Pancreas (tissue), 10 donors: ENCODE data around the gene LYRM2. TPM values are rescaled to one million over a fixed set of nuclear protein-coding genes. Genes with fewer than 3 reads are reported as not detected.

Source experiments
- ATAC-seq, 4 donors: fragments of 200-7000 bp; cut with Tn5 transposase; one replicate each; pipeline versions ENCODE4 v1.8.0 to v1.9.1; 2020; ENCODE audit warnings: mild to moderate bottlenecking in 4 of 4, moderate library complexity in 4 of 4
- DNase-seq, 6 donors: peaks; one replicate each; pipeline ENCODE4 v3.0.0-alpha.2; 2020
- FAIRE-seq: peaks from 2 replicates; lab custom pipeline; 2012; peaks lifted over from hg19 to GRCh38; lab: Jason Lieb, UNC
- H3K27ac ChIP-seq, 4 donors: fragments of 200-600 bp; sonication (generic); 1 replicate in 3 of 4; 2 replicates in 1 of 4; pipeline versions ENCODE4 v1.5.0 to v1.8.0; 2020
- H3K27me3 ChIP-seq, 4 donors: fragments of 200-600 bp; one replicate each; pipeline ENCODE4 v1.8.0; 2021
- H3K36me3 ChIP-seq, 3 donors: fragments of 200-600 bp; sonication (generic) in 1 of 3; one replicate each; pipeline versions ENCODE4 v1.5.0 to v1.8.0; 2020 to 2021
- H3K4me1 ChIP-seq, 3 donors: fragments of 200-600 bp; one replicate each; pipeline ENCODE4 v1.8.0; 2021
- H3K4me3 ChIP-seq, 4 donors: fragments of 200-600 bp; sonication (generic) in 2 of 4; one replicate each; pipeline versions ENCODE4 v1.5.0 to v1.8.0; 2020 to 2021
- H3K9me3 ChIP-seq, 4 donors: fragments of 200-600 bp; one replicate each; pipeline ENCODE4 v1.8.0; 2021
- CTCF ChIP-seq, 4 donors: fragments of 200-600 bp; sonication (generic) in 3 of 4; IDR thresholded peaks; one replicate each; pipeline versions ENCODE4 v1.5.0 to v1.8.0; 2021; ENCODE audit warnings: antibody characterized with exemption in 4 of 4
- whole genome bisulfite sequencing, 2 donors: extraction: QIAGEN DNeasy Blood & Tissue Kit; methylation state at CpG; one replicate each; pipeline ENCODE4 v1.1.7; 2013; 5-methylcytosine and 5-hydroxymethylcytosine counted together
- intact Hi-C, 3 donors: fragments of 100-400 bp; cut with DNase I; formaldehyde crosslinking; loops; one replicate each; pipeline versions ENCODE4 v1.11.1 to v1.14.2; 2022
- polyA plus RNA-seq, 2 donors: library from polyadenylated mRNA; stranded (reverse); fragments of 200-250 nt; gene quantifications; one replicate each; pipeline ENCODE4 v1.2.3, GENCODE V29; 2013
- total RNA-seq, 6 donors: library from RNA; stranded (reverse); fragmentation: NEBNext Ultra II Directional in 4 of 6; extraction: Animal tissue kit (Norgen Biotek cat#: 25700) in 4 of 6; gene quantifications; one replicate each; pipeline versions ENCODE4 v1.2.1 to v1.2.4, GENCODE V29; 2021 to 2023
- donor health status: healthy with polysubstance abuse.
- donor health status: DM: no; HTN: no; CAD: no; lungs with moderate emphysema.
- donor health status: DM: no; HTN: no; CAD: no.
- donor health status: control.
- donor health status: control.
- donor health status: Bipolar disorder and iron deficiency.
- donor health status: DM: yes; HTN: yes; CAD: no.
- donor health status: DM: no; HTN: no; CAD: no.
- donor health status: DM: no; HTN: no; CAD: no.
- donor health status: DM: yes; HTN: yes; CAD: no.

The LYRM2 gene
- total and polyA plus RNA-seq, 8 donors, result 6.5 to 17.6 (median 15.7) TPM

GRCh38 chr6:89567630-89568390 lies 70.7 kb downstream of the LYRM2 start:
- Histone ChIP-seq H3K4me1 (no peaks in the 10 kb centered on the region), H3K36me3 (no peaks in the 10 kb centered on the region), H3K9me3 (no peaks in the 10 kb centered on the region), H3K4me3 (no peak overlapping the region), H3K27ac (no peak overlapping the region), H3K27me3 (no peaks in the 10 kb centered on the region)
- FAIRE-seq, result no peak
- ATAC-seq, result peak in 1 of 4 donors; percentile 9
- intact Hi-C loops, result no loop called here
- DNase-seq, result no peak
- 55 to 61% methylated on average over 6 of the region's 6 CpGs for WGBS, 2 donors
- no peak for TF ChIP-seq CTCF (IDR thresholded peaks at IDR 0.05)

GRCh38 chr6:89566930-89567629 lies 71.5 kb downstream of the LYRM2 start:
- Histone ChIP-seq H3K36me3 (no peaks in the 10 kb centered on the region), H3K27me3 (no peaks in the 10 kb centered on the region), H3K9me3 (no peaks in the 10 kb centered on the region), H3K27ac (no peak overlapping the region), H3K4me3 (no peak overlapping the region), H3K4me1 (no peaks in the 10 kb centered on the region)
- no peak for TF ChIP-seq CTCF (IDR thresholded peaks at IDR 0.05)
- ATAC-seq, result no peak
- no peak for DNase-seq
- 93 to 94% methylated on average over 16 of the region's 16 CpGs for WGBS, 2 donors
- intact Hi-C loops, result no loop called here
- FAIRE-seq, result no peak

- FAIRE-seq (no peak), DNase-seq (no peak), ATAC-seq (no peak)
- intact Hi-C loops, result no loop called here
- H3K4me3 ChIP-seq, result no peak overlapping the region
- no peak for TF ChIP-seq CTCF (IDR thresholded peaks at IDR 0.05)
- no peaks in the 10 kb centered on the region for H3K27me3 ChIP-seq
- H3K4me1 ChIP-seq, result no peaks in the 10 kb centered on the region
- H3K9me3 ChIP-seq, result no peaks in the 10 kb centered on the region
- no peak overlapping the region for H3K27ac ChIP-seq
- 91 to 96% methylated on average over 10 of the region's 10 CpGs for WGBS, 2 donors
- H3K36me3 ChIP-seq, result no peaks in the 10 kb centered on the region
These were observed 72.3 kb downstream of the LYRM2 start for GRCh38 chr6:89566008-89566800.

GRCh38 chr6:89564752-89565427 lies 73.7 kb downstream of the LYRM2 start:
- Histone ChIP-seq H3K36me3 (no peaks in the 10 kb centered on the region), H3K4me1 (no peaks in the 10 kb centered on the region), H3K27ac (no peak overlapping the region), H3K9me3 (no peaks in the 10 kb centered on the region), H3K4me3 (no peak overlapping the region), H3K27me3 (no peaks in the 10 kb centered on the region)
- intact Hi-C loops, result no loop called here
- ATAC-seq (peak in 3 of 4 donors; percentile 26 to 47 (median 40)), DNase-seq (no peak), FAIRE-seq (no peak)
- no peak for TF ChIP-seq CTCF (IDR thresholded peaks at IDR 0.05)
- WGBS, 2 donors, result 74 to 75% methylated on average over 8 of the region's 8 CpGs
